Measurements from ENCODE around the gene ZRSR2.

DNA sequence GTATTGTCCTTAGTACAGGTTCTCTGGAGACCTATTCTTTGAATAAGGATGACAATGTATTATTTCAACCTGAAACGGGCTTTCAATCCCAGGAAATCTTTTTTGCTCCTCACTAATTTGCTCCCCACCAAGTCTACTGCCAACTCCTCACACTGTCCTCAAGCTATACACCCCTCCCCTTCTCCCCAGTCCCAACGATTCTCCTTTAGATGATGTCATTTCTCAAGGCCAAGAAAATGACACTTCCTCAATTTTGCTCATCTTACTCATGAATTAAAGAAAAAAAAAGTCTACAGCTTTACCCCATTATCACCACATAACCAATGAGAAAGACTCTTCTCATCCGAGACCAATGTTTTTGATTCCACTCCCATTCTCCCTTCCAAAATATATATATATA lies 43.8 kb downstream of the ZRSR2 start:
- no peak for TF ChIP-seq POLR2A (IDR thresholded peaks at IDR 0.05)
- TF ChIP-seq, protein P1, sequence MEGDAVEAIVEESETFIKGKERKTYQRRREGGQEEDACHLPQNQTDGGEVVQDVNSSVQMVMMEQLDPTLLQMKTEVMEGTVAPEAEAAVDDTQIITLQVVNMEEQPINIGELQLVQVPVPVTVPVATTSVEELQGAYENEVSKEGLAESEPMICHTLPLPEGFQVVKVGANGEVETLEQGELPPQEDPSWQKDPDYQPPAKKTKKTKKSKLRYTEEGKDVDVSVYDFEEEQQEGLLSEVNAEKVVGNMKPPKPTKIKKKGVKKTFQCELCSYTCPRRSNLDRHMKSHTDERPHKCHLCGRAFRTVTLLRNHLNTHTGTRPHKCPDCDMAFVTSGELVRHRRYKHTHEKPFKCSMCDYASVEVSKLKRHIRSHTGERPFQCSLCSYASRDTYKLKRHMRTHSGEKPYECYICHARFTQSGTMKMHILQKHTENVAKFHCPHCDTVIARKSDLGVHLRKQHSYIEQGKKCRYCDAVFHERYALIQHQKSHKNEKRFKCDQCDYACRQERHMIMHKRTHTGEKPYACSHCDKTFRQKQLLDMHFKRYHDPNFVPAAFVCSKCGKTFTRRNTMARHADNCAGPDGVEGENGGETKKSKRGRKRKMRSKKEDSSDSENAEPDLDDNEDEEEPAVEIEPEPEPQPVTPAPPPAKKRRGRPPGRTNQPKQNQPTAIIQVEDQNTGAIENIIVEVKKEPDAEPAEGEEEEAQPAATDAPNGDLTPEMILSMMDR (IDR thresholded peaks at IDR 0.05 in 4 of 5, conservative IDR thresholded peaks at IDR 0.05 in 1 of 5) = no peak

All from gastrocnemius medialis (tissue), 4 donors.